Spleen (tissue), 11 donors: ENCODE results near the gene MYO7A. TPM values are rescaled to one million over a fixed set of nuclear protein-coding genes. Genes with fewer than 3 reads are reported as not detected.
A peak's percentile ranks its signal among the peaks of the same experiment; 100 is the strongest.

Experiments
- DNase-seq: peaks from one replicate; pipeline ENCODE4 v3.0.0-alpha.2; 2020
- H3K27ac ChIP-seq, 8 donors: fragments of 200-600 bp; sonication (generic) in 7 of 8; 1 replicate in 4 of 8; 2 replicates in 4 of 8; pipeline versions ENCODE4 v1.5.0 to v1.8.0; 2016 to 2021; ENCODE audit warnings: inconsistent platforms in 4 of 8, mild to moderate bottlenecking in 4 of 8, moderate library complexity in 1 of 8
- H3K27me3 ChIP-seq, 7 donors: fragments of 200-600 bp; sonication (generic) in 6 of 7; replicated peaks in 1 of 7; 1 replicate in 4 of 7; 2 replicates in 3 of 7; pipeline versions ENCODE4 v1.5.0 to v1.8.0; 2016 to 2021; ENCODE audit warnings: inconsistent platforms in 3 of 7, mild to moderate bottlenecking in 1 of 7
- H3K36me3 ChIP-seq, 6 donors: fragments of 200-600 bp; sonication (generic) in 5 of 6; 1 replicate in 4 of 6; 2 replicates in 2 of 6; pipeline versions ENCODE4 v1.5.0 to v1.8.0; 2016 to 2021; ENCODE audit warnings: inconsistent platforms in 2 of 6
- H3K4me1 ChIP-seq, 6 donors: fragments of 200-600 bp; sonication (generic) in 5 of 6; 1 replicate in 3 of 6; 2 replicates in 3 of 6; pipeline versions ENCODE4 v1.5.0 to v1.8.0; 2016 to 2021; ENCODE audit warnings: inconsistent platforms in 3 of 6
- H3K4me3 ChIP-seq, 8 donors: fragments of 200-600 bp; sonication (generic) in 7 of 8; 1 replicate in 4 of 8; 2 replicates in 4 of 8; pipeline versions ENCODE4 v1.5.0 to v1.8.0; 2016 to 2021; ENCODE audit warnings: inconsistent platforms in 4 of 8, mild to moderate bottlenecking in 4 of 8, moderate library complexity in 2 of 8
- H3K9me3 ChIP-seq, 8 donors: fragments of 200-600 bp; sonication (generic) in 7 of 8; 1 replicate in 4 of 8; 2 replicates in 4 of 8; pipeline versions ENCODE4 v1.5.0 to v1.8.0; 2016 to 2021; ENCODE audit warnings: inconsistent platforms in 4 of 8
- CTCF ChIP-seq, 11 experiments: fragments of 200-600 bp in 7 of 11; fragments of 450-650 bp in 4 of 11; sonication (generic) in 4 of 11; IDR thresholded peaks in 8 of 11; conservative IDR thresholded peaks in 3 of 11; 1 replicate in 7 of 11; 2 replicates in 4 of 11; pipeline versions ENCODE4 v1.4.0 to v1.8.0; 2016 to 2021; ENCODE audit warnings: antibody characterized with exemption in 11 of 11, inconsistent platforms in 4 of 11, mild to moderate bottlenecking in 1 of 11
- POLR2A ChIP-seq, 3 donors: fragments of 450-650 bp; IDR thresholded peaks; one replicate each; pipeline ENCODE4 v1.5.1; 2017; ENCODE audit warnings: antibody characterized with exemption in 3 of 3, mild to moderate bottlenecking in 1 of 3
- POLR2AphosphoS5 ChIP-seq, 3 donors: sonication (generic); formaldehyde crosslinking; IDR thresholded peaks; one replicate each; pipeline ENCODE4 v1.5.1; 2017; ENCODE audit warnings: antibody characterized with exemption in 3 of 3
- WGBS, 5 donors: extraction: QIAGEN DNeasy Blood & Tissue Kit in 3 of 5; methylation state at CpG; one replicate each; pipeline versions ENCODE4 v1.1.5 to v1.1.7; 2013 to 2018; 5-methylcytosine and 5-hydroxymethylcytosine counted together
- intact Hi-C: fragments of 100-400 bp; cut with DNase I; formaldehyde crosslinking; loops from one replicate; pipeline ENCODE4 v1.15.0; 2023; ENCODE audit warnings: low total_unique reads
- polyA plus RNA-seq, 3 donors: library from polyadenylated mRNA; stranded (reverse); fragments of 200-250 nt; gene quantifications; one replicate each; pipeline ENCODE4 v1.2.1, GENCODE V29; 2013
- total RNA-seq, 7 donors: library from RNA; depleted of rRNA in 3 of 7; stranded (reverse); fragments of >200 nt in 3 of 7; fragmentation: NEBNext Ultra II Directional in 4 of 7; extraction: Animal tissue kit (Norgen Biotek cat#: 25700) in 4 of 7; gene quantifications; one replicate each; pipeline versions ENCODE4 v1.1.0 to v1.2.1, GENCODE V29; 2016 to 2021
- donor health status: healthy with polysubstance abuse.
- donor health status: DM: no; HTN: no; CAD: no; lungs with moderate emphysema.
- donor health status: DM: no; HTN: no; CAD: no.
- donor health status: Bipolar disorder and iron deficiency.
- donor health status: healthy.
- donor health status: DM: no; HTN: no; CAD: no.
- donor health status: DM: yes; HTN: yes; CAD: no.

Gene MYO7A
- total and polyA plus RNA-seq, 10 donors: 3.5 to 147 (median 33.0) TPM

GRCh38 chr11:77125695-77126094 is 2.4 kb upstream of the MYO7A start:
- Histone ChIP-seq H3K4me1 (peaks cover 13 to 22% (median 18%) of the 10 kb centered on the region in 6 donors), H3K36me3 (peaks cover 0 to 39% (median 0%) of the 10 kb centered on the region in 6 donors), H3K27me3 (peaks cover 0 to 27% (median 0%) of the 10 kb centered on the region in 7 donors), H3K27ac (no peak overlapping the region), H3K4me3 (no peak overlapping the region), H3K9me3 (no peaks in the 10 kb centered on the region)
- DNase-seq: no peak
- intact Hi-C loops: loop anchor here (5.0 kb wide), 2 partner anchors 62 to 422 kb away; no protein-coding TSS in a partner anchor
- WGBS, 5 donors: 54 to 97% (median 83%) methylated on average over 4 of the region's 4 CpGs
- TF ChIP-seq POLR2AphosphoS5 (IDR thresholded peaks at IDR 0.05) (no peak), POLR2A (IDR thresholded peaks at IDR 0.05) (no peak), CTCF (IDR thresholded peaks at IDR 0.05 in 8 of 11, conservative IDR thresholded peaks at IDR 0.05 in 3 of 11) (no peak)

DNA sequence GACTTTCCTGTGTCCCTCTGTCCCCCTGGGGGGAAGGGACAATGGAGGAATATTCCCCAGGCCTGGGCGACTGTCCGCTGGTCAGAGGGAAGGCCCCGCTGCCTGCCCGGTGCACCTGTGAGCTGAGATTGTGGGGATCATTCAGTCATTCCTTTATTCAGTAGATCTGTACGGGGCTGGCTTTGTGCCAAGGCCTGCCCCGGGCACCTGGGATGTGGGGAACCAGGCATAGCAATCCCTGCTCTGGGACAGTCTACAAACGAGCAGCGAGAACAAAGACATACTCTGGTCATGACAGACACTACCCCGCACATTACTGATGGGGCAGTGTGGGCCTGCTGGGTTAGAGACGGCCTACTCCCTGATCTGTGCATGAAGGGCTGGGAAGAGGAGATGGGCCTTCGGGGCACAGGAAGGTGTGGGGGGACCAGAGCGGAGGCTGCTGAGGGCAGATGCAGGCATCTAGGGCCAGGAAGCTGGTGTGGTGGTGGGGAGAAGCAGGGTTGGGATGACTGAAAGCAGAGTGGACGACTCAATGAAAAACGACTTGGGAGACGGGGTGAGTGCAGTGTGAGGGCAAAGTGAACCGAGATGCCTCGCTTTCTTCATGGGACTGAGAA is 1.8 kb upstream of the MYO7A start:
- intact Hi-C loops: loop anchor here (5.0 kb wide), 2 partner anchors 61 to 421 kb away; no protein-coding TSS in a partner anchor
- 81 to 91% (median 85%) methylated on average over 17 of the region's 17 CpGs for WGBS, 5 donors
- H3K4me3 ChIP-seq: no peak overlapping the region
- TF ChIP-seq POLR2AphosphoS5 (IDR thresholded peaks at IDR 0.05) (no peak), POLR2A (IDR thresholded peaks at IDR 0.05) (no peak), CTCF (IDR thresholded peaks at IDR 0.05 in 8 of 11, conservative IDR thresholded peaks at IDR 0.05 in 3 of 11) (no peak)
- H3K36me3 ChIP-seq: peaks cover 0 to 34% (median 0%) of the 10 kb centered on the region in 6 donors
- peaks cover 13 to 22% (median 18%) of the 10 kb centered on the region in 6 donors for H3K4me1 ChIP-seq
- H3K27ac ChIP-seq: no peak overlapping the region
- H3K9me3 ChIP-seq: no peaks in the 10 kb centered on the region
- peaks cover 0 to 27% (median 0%) of the 10 kb centered on the region in 7 donors for H3K27me3 ChIP-seq
- no peak for DNase-seq

DNA sequence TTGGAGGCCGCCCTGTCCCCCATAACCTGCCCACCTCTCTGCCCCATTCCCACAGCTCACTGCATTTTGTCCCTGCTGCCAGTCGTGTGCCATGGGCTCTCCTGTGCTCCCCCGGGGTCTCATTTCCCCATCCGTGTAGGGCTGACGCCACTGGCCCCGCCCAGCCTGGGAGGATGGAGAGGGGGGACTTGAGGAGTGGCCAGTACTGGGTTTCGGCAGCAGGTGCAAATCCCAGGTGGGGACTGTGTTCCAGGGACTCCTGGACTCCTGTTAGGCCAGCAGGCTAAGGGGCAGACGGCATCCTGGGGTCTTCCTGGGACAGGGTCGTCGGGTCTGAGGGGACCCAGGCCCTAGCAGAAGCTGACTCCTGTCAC is 1.2 kb upstream of the MYO7A start:
- Histone ChIP-seq H3K9me3 (no peaks in the 10 kb centered on the region), H3K27ac (no peak overlapping the region), H3K27me3 (peaks cover 0 to 27% (median 0%) of the 10 kb centered on the region in 7 donors), H3K4me3 (peak overlapping the region in 7 of 8 donors; percentile 28 to 64 (median 34)), H3K36me3 (peaks cover 0 to 28% (median 0%) of the 10 kb centered on the region in 6 donors), H3K4me1 (peaks cover 13 to 22% (median 18%) of the 10 kb centered on the region in 6 donors)
- 17 to 22% (median 20%) methylated on average over 9 to 10 of the region's 10 CpGs for WGBS, 5 donors
- DNase-seq: no peak
- intact Hi-C loops: loop anchor here (5.0 kb wide), 2 partner anchors 60 to 420 kb away; no protein-coding TSS in a partner anchor
- TF ChIP-seq POLR2A (IDR thresholded peaks at IDR 0.05) (no peak), POLR2AphosphoS5 (IDR thresholded peaks at IDR 0.05) (no peak), CTCF (IDR thresholded peaks at IDR 0.05 in 8 of 11, conservative IDR thresholded peaks at IDR 0.05 in 3 of 11) (no peak)

DNA sequence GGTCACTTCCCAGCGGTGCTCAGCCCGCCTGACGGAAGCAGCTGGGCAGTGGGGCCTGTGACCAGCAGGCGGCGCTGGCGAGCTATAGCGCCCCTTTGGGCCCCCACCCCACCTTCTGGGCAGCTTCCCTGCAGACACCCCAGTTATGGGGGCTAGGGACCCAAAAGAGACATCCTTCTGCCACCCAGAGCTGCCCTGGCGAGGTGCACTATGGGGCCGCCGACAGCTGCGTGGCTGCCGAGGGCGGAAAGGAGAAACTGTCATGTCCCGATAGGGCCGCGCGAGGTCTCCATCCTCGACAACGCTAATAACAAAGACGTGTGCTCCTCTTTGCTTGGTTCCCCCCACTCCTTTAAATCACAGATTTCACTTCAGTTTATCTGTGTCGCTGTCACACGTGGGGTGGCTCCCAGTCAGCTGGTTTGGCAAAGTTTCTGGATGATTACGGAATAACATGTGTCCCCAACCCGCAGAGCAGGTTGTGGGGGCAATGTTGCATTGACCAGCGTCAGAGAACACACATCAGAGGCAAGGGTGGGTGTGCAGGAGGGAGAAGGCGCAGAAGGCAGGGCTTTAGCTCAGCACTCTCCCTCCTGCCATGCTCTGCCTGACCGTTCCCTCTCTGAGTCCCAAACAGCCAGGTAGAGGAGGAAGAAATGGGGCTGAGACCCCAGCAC is 673 bp upstream of the MYO7A start:
- peaks cover 0 to 23% (median 0%) of the 10 kb centered on the region in 6 donors for H3K36me3 ChIP-seq
- H3K9me3 ChIP-seq: no peaks in the 10 kb centered on the region
- peak overlapping the region; percentile 28 to 64 (median 34) for H3K4me3 ChIP-seq
- intact Hi-C loops: loop anchor here (5.0 kb wide), 2 partner anchors 60 to 420 kb away; no protein-coding TSS in a partner anchor
- DNase-seq: peak; percentile 86
- peaks cover 13 to 22% (median 18%) of the 10 kb centered on the region in 6 donors for H3K4me1 ChIP-seq
- WGBS, 5 donors: 4 to 7% (median 6%) methylated on average over 14 to 27 of the region's 27 CpGs
- H3K27me3 ChIP-seq: peaks cover 0 to 27% (median 0%) of the 10 kb centered on the region in 7 donors
- no peak overlapping the region for H3K27ac ChIP-seq
- TF ChIP-seq POLR2A (IDR thresholded peaks at IDR 0.05) (no peak), CTCF (IDR thresholded peaks at IDR 0.05 in 8 of 11, conservative IDR thresholded peaks at IDR 0.05 in 3 of 11) (peak; percentile 78 to 98 (median 96)), POLR2AphosphoS5 (IDR thresholded peaks at IDR 0.05) (peak in 2 of 3 donors; percentile 48 to 62)
